HuH-7.5 (cell line): ENCODE data around the gene ZRANB1.
"Not testable (repeated sequence)": the region's sequence is repeated elsewhere in the genome, so short reads cannot be mapped to it uniquely, and the experiment has no call there.

Experiments used
- DNase-seq: peaks from one replicate; pipeline ENCODE4 v3.0.0; 2011; ENCODE audit warnings: low spot score

Gene ZRANB1

DNA sequence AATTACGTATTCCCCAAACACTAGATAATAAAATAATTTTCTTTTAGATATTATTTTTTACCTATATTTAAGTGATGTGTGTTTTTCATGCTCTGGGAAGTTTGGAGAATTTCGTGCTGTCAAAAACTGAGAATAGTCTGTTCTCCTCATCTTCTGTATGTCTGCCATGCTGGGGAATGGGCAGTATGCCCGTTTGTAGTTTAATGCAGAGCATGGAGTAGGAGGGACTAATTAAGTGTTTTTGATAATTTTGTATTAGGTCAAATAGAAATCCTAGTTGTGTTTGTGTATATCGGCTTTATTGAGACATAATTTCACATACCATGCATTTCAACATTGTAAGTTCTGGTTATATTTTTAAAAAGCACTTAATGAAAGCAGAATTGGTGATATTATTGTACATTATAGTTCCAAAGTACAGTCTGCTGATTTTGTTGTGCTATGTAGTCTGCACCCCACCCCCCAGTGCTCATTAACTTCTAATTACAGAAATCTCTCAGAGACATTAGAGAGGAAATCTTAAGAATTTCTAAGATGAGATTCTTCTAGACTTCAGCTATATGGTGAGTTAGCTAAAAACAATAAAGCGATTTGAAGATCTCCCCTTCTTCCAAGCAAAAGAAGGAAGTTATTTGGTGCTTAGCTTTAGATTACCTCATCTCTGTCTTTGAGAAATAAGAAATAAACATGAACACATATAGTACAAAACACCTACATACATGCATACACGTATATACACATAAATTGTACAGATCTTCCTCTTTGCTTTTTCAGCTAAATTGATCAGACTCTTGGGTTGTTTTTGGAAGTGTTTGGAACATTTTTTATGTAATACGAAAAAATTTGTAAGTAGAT is 22.2 kb downstream of the ZRANB1 start:
- DNase-seq = no peak

- no peak for DNase-seq
Measured at GRCh38 chr10:124966008-124966407, 24.1 kb downstream of the ZRANB1 start.

GRCh38 chr10:124967255-124967654 is 25.3 kb downstream of the ZRANB1 start:
- DNase-seq = no peak

DNA sequence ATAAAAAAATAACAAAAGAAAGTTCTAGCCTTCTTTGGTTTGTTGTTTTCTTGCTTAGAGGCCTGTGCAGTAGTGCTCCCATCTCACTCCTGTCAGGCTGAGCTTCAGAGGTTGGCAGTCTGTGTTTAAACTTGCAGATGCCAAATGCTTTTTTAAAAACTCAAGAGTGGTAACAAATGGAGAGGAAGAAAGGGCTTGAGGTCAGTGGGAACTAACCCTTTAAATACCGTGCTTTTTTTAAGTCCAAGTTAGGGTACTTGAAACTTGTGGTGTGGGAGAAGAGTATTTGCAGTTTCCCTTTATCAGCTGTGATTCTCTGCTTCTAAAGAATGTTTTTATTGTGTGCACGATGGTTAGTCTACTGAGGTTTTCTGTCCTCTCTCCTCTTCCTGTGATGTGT is 29.4 kb downstream of the ZRANB1 start:
- DNase-seq = no peak

GRCh38 chr10:124972637-124973036 is 30.7 kb downstream of the ZRANB1 start:
- no peak for DNase-seq

GRCh38 chr10:124974131-124974530 is 32.2 kb downstream of the ZRANB1 start:
- DNase-seq = no peak

GRCh38 chr10:124975977-124976514 is 34.1 kb downstream of the ZRANB1 start:
- DNase-seq = no peak

- DNase-seq = no peak
Measured at GRCh38 chr10:124977161-124977560, 35.2 kb downstream of the ZRANB1 start.

DNA sequence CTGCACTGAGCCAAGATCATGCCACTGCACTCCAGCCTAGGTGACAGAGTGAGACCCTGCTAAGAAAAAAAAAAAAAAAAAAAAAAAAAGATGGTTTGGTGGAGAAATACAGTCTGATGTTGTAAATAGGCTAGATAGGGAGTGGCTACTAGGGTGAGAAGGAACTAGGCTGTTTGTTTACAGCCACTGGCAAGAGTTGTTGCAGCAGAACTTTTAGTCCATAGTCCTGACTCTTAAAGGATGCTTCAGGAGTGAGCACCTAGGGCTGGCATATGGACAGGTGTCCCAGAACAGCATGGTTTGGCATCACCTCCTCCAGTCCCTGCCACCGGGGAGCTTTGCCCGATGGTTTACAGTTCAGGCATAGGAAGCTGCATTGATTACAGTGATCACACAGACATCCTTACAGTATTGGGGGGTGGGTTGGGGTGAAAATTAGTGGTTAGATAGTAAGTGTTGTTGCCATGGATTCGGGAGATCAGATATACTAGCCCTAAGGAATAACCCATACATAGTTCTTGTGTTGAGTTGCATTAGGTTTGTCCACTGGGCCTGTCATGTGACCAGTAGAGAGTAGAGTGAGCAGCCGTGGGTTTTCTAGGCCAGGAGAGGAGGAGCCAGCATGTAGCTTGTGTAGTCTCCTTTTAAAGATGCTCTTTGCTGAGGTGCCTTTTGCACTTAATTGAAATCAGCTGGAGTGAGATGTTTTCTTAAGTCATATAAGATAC is 35.9 kb downstream of the ZRANB1 start:
- DNase-seq = no peak

- no peak for DNase-seq
Measured at GRCh38 chr10:124978376-124978725, 36.4 kb downstream of the ZRANB1 start.

- DNase-seq = no peak
Measured at GRCh38 chr10:124983321-124983720, 41.4 kb downstream of the ZRANB1 start.

GRCh38 chr10:124984376-124984775 is 42.5 kb downstream of the ZRANB1 start:
- no peak for DNase-seq

- no peak for DNase-seq
Measured at GRCh38 chr10:124985162-124985561, 43.2 kb downstream of the ZRANB1 start.

DNA sequence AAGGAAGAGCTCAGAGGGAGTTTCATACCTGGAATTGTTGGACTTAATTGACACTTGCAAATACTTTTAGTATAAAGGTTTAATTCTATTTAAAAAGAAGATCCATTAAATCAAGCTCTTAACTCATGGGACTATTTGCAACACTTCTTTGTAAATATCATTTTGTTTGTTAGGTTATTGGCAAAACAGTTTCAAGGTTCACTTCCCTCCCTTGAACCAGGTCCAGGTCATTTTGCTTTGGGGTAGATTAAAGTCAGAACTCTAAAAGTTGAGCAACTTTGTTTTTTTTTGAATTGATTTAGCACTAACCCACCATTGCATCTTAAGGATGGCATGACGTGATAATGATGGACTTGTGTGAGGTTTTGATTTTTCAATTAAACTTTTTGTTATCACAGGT is 45.9 kb downstream of the ZRANB1 start:
- no peak for DNase-seq

- not testable (repeated sequence) for DNase-seq
Measured at GRCh38 chr10:124988753-124989152, 46.8 kb downstream of the ZRANB1 start.

GRCh38 chr10:124989526-124989925 is 47.6 kb downstream of the ZRANB1 start:
- no peak for DNase-seq

DNA sequence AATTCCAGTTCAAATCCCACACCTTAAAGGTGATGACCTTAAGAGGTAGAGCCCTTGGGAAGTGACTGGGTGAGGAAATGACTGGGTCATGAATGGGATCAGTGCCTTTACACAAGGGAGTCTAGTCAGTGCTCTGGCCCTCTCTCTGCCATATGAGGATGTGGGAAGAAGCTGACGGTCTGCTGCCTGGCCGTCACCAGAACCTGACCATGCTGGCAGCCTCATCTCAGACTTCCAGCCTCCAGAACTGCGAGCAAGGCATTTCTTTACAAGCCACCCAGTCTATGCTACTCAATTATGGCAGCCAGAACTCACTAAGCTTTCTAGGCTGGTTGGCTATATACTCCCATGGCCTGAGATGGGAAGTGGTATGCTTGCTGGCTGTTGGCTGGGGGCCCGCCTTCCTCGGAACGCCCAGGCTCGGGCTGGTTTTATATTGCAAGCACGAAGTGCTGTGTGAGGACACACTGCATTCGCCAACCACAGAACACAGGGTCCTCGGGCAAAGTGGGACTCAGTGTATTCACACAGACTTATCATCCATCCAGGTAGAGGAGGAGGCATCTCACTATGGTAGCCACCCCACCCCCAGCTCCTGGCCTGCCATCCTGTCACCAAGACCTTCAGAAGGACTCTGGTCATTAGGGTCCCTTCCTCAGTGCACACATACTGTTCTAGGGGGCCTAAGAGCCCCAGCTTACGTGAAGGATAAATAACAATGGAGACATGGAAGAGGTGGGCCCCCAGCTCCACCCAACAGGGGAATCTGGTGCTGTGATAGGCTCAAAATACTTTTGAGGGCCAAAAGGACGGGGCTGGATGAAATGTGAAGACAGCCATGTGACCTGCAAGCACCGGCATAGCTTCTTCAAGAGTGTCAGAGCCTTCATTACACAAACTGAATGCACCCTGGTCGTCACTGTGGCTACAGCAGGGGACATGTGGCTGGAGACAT is 49.0 kb downstream of the ZRANB1 start:
- no peak for DNase-seq

DNA sequence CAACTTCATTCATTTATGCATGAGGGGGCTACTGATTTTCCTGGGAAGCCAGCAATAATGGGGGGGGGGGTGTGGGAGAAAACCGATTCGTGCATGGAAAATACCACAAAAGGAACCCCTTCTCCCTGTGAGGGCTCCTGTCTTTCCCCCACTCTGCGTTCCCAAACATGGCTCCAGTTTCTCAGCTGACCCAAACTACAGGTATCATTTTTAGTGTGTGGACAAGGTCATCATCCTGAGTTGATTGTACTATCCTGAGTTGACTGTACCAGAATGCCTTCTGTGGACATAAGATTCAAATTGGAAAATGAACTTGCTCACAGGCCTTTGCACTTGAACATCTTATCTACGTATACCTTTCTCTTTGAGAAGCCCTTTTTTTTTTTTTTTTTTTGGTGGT is 49.9 kb downstream of the ZRANB1 start:
- no peak for DNase-seq

DNA sequence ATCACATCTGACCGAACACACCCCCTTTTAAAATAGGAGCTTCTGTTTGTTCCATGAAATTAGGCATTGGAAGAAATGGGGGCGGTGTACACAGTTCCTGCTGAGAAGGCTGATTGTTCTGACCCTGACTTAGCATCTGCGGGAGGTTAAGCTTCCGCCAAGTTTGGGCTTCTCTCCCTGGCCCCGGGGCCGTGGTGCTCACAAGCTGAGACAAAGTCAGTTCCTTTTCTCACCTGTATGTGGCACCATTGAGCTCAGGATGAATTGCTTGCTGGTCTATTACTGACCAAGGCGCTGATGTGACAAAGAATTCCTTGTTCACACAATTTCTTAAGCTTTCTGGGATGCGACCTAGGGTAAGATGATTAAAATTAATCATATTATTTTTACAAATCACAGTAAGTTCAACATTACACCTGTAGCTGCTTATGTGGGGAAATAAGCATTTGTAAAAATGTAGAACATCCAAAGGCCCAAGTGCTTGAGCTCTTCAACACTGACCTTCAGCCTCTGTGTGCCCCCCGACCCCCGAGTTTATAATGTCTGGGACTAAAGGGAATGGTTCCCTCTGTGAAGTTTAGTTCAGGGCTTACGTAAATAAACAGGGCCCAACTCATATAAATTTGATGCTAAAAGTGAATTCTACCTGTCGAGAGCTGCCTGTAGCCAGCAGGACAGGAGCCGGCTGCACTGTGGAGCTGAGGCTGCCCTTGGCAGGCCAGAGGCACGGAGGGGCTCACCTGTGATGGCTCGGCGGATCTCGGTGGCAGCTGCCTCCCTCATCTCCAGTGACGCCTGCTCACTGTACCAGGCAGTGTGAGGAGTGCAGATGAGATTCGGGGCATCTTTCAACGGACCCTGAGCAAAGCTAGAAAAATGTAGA is 50.8 kb downstream of the ZRANB1 start:
- DNase-seq = no peak

DNA sequence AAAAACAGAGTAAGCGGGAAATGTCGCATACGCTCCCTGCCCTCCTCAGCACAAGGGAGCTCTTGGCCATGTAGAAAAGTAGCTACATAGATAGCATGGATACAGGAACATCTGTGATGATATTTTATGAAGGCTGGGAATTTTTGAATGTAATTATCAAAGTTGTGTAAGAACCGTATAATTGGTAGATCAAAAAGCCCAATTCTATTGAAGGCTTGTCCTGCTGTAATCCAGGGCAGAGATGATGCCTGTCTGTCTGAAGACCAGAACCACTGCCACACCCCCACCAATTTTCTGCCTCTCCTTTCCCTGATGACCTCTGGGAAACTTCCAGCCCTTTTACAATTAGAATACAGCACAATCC is 51.4 kb downstream of the ZRANB1 start:
- no peak for DNase-seq
